HCT116 (cell line): ENCODE data around the gene SLC16A7. TPM values are rescaled to one million over a fixed set of nuclear protein-coding genes. Genes with fewer than 3 reads are reported as not detected.

Source experiments
- ATAC-seq: fragments of 200-7000 bp; cut with Tn5 transposase; 2 replicates; pipeline ENCODE4 v1.9.1; 2020; ENCODE audit warnings: mild to moderate bottlenecking, moderate library complexity
- BruUV-seq: library from RNA; stranded (reverse); fragments of 400-500 nt; replicated peaks from 2 replicates; lab custom pipeline; 2021; lab: Mats Ljungman, UMichigan
- CTCF ChIA-PET: fragments of 300-600 bp; sonication (Branson Sonifier 250); formaldehyde crosslinking; loops from one replicate; lab custom pipeline; 2021; ENCODE audit warnings: antibody characterized with exemption; lab: Charles Lee
- POLR2A ChIA-PET: fragments of 300-600, 350-600 bp; sonication (Branson Sonifier 250); formaldehyde crosslinking; loops from one replicate; lab custom pipeline; 2021; ENCODE audit warnings: antibody characterized with exemption; lab: Charles Lee
- RAD21 ChIA-PET, 2 experiments: fragments of 300-600 bp; sonication (Branson Sonifier 250); formaldehyde crosslinking; loops; one replicate each; lab custom pipeline; 2023; ENCODE audit warnings: low total read pairs in 2 of 2; ENCODE audit not compliant: uncharacterized antibody in 2 of 2, unreplicated experiment in 2 of 2, low non-redundant PET in 1 of 2; lab: Charles Lee
- DNase-seq: peaks from one replicate; pipeline ENCODE4 v3.0.0-alpha.2; 2010; ENCODE audit warnings: low read depth, low spot score
- H2AFZ ChIP-seq: fragments of 200-600 bp; shearing (Covaris generic), sonication (generic); 2 replicates; pipeline ENCODE4 v1.6.1; 2017; ENCODE audit warnings: low read depth, mixed run types, mixed read lengths, antibody characterized with exemption, low read length; ENCODE audit not compliant: poor library complexity, severe bottlenecking
- H3K27ac ChIP-seq: 2 replicates; pipeline ENCODE4 v1.5.1; 2012; ENCODE audit warnings: low read depth, low read length
- H3K27me3 ChIP-seq: fragments of 200-600 bp; sonication (generic); 2 replicates; pipeline ENCODE4 v1.6.1; 2016; ENCODE audit warnings: mixed run types, low read length, mixed read lengths; ENCODE audit not compliant: insufficient read depth
- H3K36me3 ChIP-seq, 2 experiments: fragments of 200-500 bp in 1 of 2; fragments of 200-600 bp in 1 of 2; sonication (Bioruptor generic) in 1 of 2; sonication (generic) in 1 of 2; 2 replicates each; pipeline versions ENCODE4 v1.5.1 to v1.6.1; 2014 to 2016; ENCODE audit warnings: low read length in 2 of 2, inconsistent platforms in 1 of 2, mixed read lengths in 1 of 2, mixed run types in 1 of 2; ENCODE audit not compliant: insufficient read depth in 2 of 2, control insufficient read depth in 1 of 2
- H3K4me1 ChIP-seq, 2 experiments: fragments of 200-600 bp in 1 of 2; sonication (generic) in 1 of 2; 2 replicates each; pipeline versions ENCODE4 v1.5.1 to v1.6.1; 2012 to 2017; ENCODE audit warnings: low read length in 2 of 2, inconsistent platforms in 1 of 2, mild to moderate bottlenecking in 1 of 2, mixed read lengths in 1 of 2, mixed run types in 1 of 2, moderate library complexity in 1 of 2; ENCODE audit not compliant: insufficient read depth in 2 of 2, control insufficient read depth in 1 of 2
- H3K4me2 ChIP-seq: fragments of 200-600 bp; sonication (generic); 2 replicates; pipeline ENCODE4 v1.6.1; 2017; ENCODE audit warnings: mixed run types, low read length, mixed read lengths
- H3K4me3 ChIP-seq, 2 experiments: fragments of 200-600 bp in 1 of 2; sonication (generic) in 1 of 2; replicated peaks in 1 of 2; 2 replicates each; pipeline ENCODE4 v1.5.1; 2011 to 2016; ENCODE audit warnings: low read length in 2 of 2, control low read depth in 1 of 2, low read depth in 1 of 2, mild to moderate bottlenecking in 1 of 2, mixed read lengths in 1 of 2, mixed run types in 1 of 2
- H3K79me2 ChIP-seq: fragments of 200-600 bp; sonication (generic); 2 replicates; pipeline ENCODE4 v1.6.1; 2017; ENCODE audit warnings: mild to moderate bottlenecking, mixed run types, low read length, moderate library complexity, mixed read lengths; ENCODE audit not compliant: insufficient read depth
- H3K9ac ChIP-seq: fragments of 200-600 bp; sonication (generic); 2 replicates; pipeline ENCODE4 v1.6.1; 2016; ENCODE audit warnings: low read length, mixed read lengths
- H3K9me2 ChIP-seq: fragments of 200-600 bp; sonication (generic), shearing (Covaris generic); 2 replicates; pipeline ENCODE4 v1.6.1; 2017; ENCODE audit warnings: mixed run types, mild to moderate bottlenecking, moderate library complexity; ENCODE audit not compliant: insufficient read depth
- H3K9me3 ChIP-seq, 2 experiments: fragments of 200-500 bp in 1 of 2; fragments of 200-600 bp in 1 of 2; sonication (Bioruptor generic) in 1 of 2; sonication (generic) in 1 of 2; 2 replicates each; pipeline ENCODE4 v1.6.1; 2014 to 2017; ENCODE audit warnings: low read length in 2 of 2, mixed read lengths in 2 of 2, inconsistent platforms in 1 of 2, low read depth in 1 of 2, mild to moderate bottlenecking in 1 of 2, mixed run types in 1 of 2, moderate library complexity in 1 of 2; ENCODE audit not compliant: control insufficient read depth in 1 of 2, insufficient read depth in 1 of 2
- H4K20me1 ChIP-seq: fragments of 200-600 bp; sonication (generic), shearing (Covaris generic); 2 replicates; pipeline ENCODE4 v1.6.1; 2017; ENCODE audit warnings: mixed run types, mild to moderate bottlenecking, moderate library complexity; ENCODE audit not compliant: insufficient read depth
- CBX3 ChIP-seq: IDR thresholded peaks from 2 replicates; pipeline ENCODE4 v1.6.1; 2012; ENCODE audit warnings: low read depth
- EGR1 ChIP-seq: IDR thresholded peaks from 2 replicates; pipeline ENCODE4 v1.6.1; 2012; ENCODE audit warnings: low read depth
- ELF1 ChIP-seq: IDR thresholded peaks from 2 replicates; pipeline ENCODE4 v1.6.1; 2012; ENCODE audit warnings: low read depth, borderline replicate concordance
- EZH2 ChIP-seq: fragments of 200-600 bp; sonication (generic); IDR thresholded peaks from 2 replicates; pipeline ENCODE4 v1.6.1; 2017; ENCODE audit warnings: antibody characterized with exemption, mixed run types
- EZH2phosphoT487 ChIP-seq: fragments of 200-600 bp; IDR thresholded peaks from 2 replicates; pipeline ENCODE4 v1.6.1; 2018; ENCODE audit warnings: antibody characterized with exemption, borderline replicate concordance
- FOSL1 ChIP-seq: IDR thresholded peaks from 2 replicates; pipeline ENCODE4 v1.6.1; 2012; ENCODE audit warnings: low read depth
- MAX ChIP-seq: IDR thresholded peaks from 2 replicates; pipeline ENCODE4 v1.6.1; 2012
- RAD21 ChIP-seq: IDR thresholded peaks from 2 replicates; pipeline ENCODE4 v1.6.1; 2012; ENCODE audit warnings: low read depth, mild to moderate bottlenecking
- REST ChIP-seq: IDR thresholded peaks from 2 replicates; pipeline ENCODE4 v1.6.1; 2012; ENCODE audit warnings: low read depth
- SIN3A ChIP-seq: IDR thresholded peaks from 2 replicates; pipeline ENCODE4 v1.6.1; 2012; ENCODE audit warnings: low read depth
- SP1 ChIP-seq: IDR thresholded peaks from 2 replicates; pipeline ENCODE4 v1.6.1; 2012; ENCODE audit warnings: low read depth
- SRF ChIP-seq: IDR thresholded peaks from 2 replicates; pipeline ENCODE4 v1.6.1; 2012; ENCODE audit warnings: low read depth
- TCF7L2 ChIP-seq: IDR thresholded peaks from 2 replicates; pipeline ENCODE4 v1.7.0; 2011; ENCODE audit warnings: borderline replicate concordance, inconsistent platforms; ENCODE audit not compliant: insufficient read depth, insufficient read length; ENCODE audit errors: extremely low read depth
- ZFX ChIP-seq: fragments of 450-650 bp; IDR thresholded peaks from 2 replicates; pipeline ENCODE4 v1.6.1; 2017
- ZNF274 ChIP-seq: fragments of 200-500 bp; sonication (Bioruptor generic); IDR thresholded peaks from 2 replicates; pipeline ENCODE4 v1.6.1; 2014; ENCODE audit warnings: mild to moderate bottlenecking, low read depth, low read length, inconsistent platforms
- intact Hi-C: fragments of 100-400 bp; cut with micrococcal nuclease; formaldehyde crosslinking; loops from 2 replicates; pipeline ENCODE4 v1.10.0; 2022
- total RNA-seq: library from RNA; stranded (reverse); gene quantifications from one replicate; pipeline ENCODE4 v1.2.1, GENCODE V29; 2021; ENCODE audit not compliant: unreplicated experiment

The SLC16A7 gene
- total RNA-seq, 1 experiment from 2014 or later, result 10.0 TPM

GRCh38 chr12:59719701-59720100 is 123.9 kb downstream of the SLC16A7 start:
- no peaks in the 10 kb centered on the region for H4K20me1 ChIP-seq
- H3K27ac ChIP-seq, result no peak overlapping the region
- no peak for TF ChIP-seq ZFX
- no peak for TF ChIP-seq REST
- TF ChIP-seq EZH2, result no peak
- no peak for TF ChIP-seq SIN3A
- no peak for TF ChIP-seq FOSL1
- ChIA-PET CTCF (no interaction called here), RAD21 (no interaction called here), POLR2A (no interaction called here)
- H3K4me3 ChIP-seq, result no peak overlapping the region
- no peak for ATAC-seq
- intact Hi-C loops, result no loop called here
- H2AFZ ChIP-seq, result no peak overlapping the region
- H3K27me3 ChIP-seq, result no peaks in the 10 kb centered on the region
- H3K79me2 ChIP-seq, result no peaks in the 10 kb centered on the region
- no peak overlapping the region for H3K9ac ChIP-seq
- no peaks in the 10 kb centered on the region for H3K4me1 ChIP-seq
- no peak overlapping the region for H3K4me2 ChIP-seq
- no peaks in the 10 kb centered on the region for H3K9me3 ChIP-seq
- BruUV-seq, result no TSS peak
- H3K36me3 ChIP-seq, result no peaks in the 10 kb centered on the region
- H3K9me2 ChIP-seq, result no peaks in the 10 kb centered on the region
- no peak for DNase-seq

- POLR2A ChIA-PET, result no interaction called here
- no peaks in the 10 kb centered on the region for H3K36me3 ChIP-seq
- CTCF ChIA-PET, result no interaction called here
- H3K27ac ChIP-seq, result no peak overlapping the region
- ATAC-seq (no peak), DNase-seq (no peak)
- no peaks in the 10 kb centered on the region for H3K79me2 ChIP-seq
- no peak overlapping the region for H2AFZ ChIP-seq
- H3K4me3 ChIP-seq, result no peak overlapping the region
- intact Hi-C loops, result no loop called here
- no peaks in the 10 kb centered on the region for H3K4me1 ChIP-seq
- TF ChIP-seq EGR1 (no peak), TCF7L2 (no peak), MAX (no peak), ZNF274 (no peak), ELF1 (no peak), RAD21 (no peak), FOSL1 (no peak), EZH2 (no peak), SP1 (no peak), CBX3 (no peak), SRF (no peak), SIN3A (no peak), ZFX (no peak), EZH2phosphoT487 (no peak)
- H3K9ac ChIP-seq, result no peak overlapping the region
- RAD21 ChIA-PET, result no interaction called here
- H3K27me3 ChIP-seq, result no peaks in the 10 kb centered on the region
- H4K20me1 ChIP-seq, result no peaks in the 10 kb centered on the region
- no TSS peak for BruUV-seq
- H3K9me2 ChIP-seq, result no peaks in the 10 kb centered on the region
- H3K9me3 ChIP-seq, result no peaks in the 10 kb centered on the region
- no peak overlapping the region for H3K4me2 ChIP-seq
Measured at GRCh38 chr12:59723520-59723919, 127.7 kb downstream of the SLC16A7 start.
